SK-N-SH (cell line): Measurements from ENCODE around the gene PDE4D.

Experiments used
- EP300 ChIP-seq, 2 experiments: IDR thresholded peaks; 2 replicates each; pipeline versions ENCODE4 v1.4.0 to v1.6.1; 2012; ENCODE audit warnings: borderline replicate concordance in 1 of 2, low read depth in 1 of 2, low read length in 1 of 2
- SIN3A ChIP-seq: IDR thresholded peaks from 2 replicates; pipeline ENCODE4 v1.6.1; 2012; ENCODE audit warnings: low read depth, mild to moderate bottlenecking, low read length, moderate library complexity, borderline replicate concordance
- TF ChIP-seq, protein P1 (sequence below): fragments of 150-350 bp; IDR thresholded peaks from 2 replicates; pipeline ENCODE4 v1.6.1; 2017; ENCODE audit warnings: antibody characterized with exemption, low read length, low read depth, borderline replicate concordance
- TF ChIP-seq, protein P2 (sequence below): fragments of 200-600 bp; sonication (generic); IDR thresholded peaks from 2 replicates; pipeline ENCODE4 v1.6.1; 2017; ENCODE audit warnings: antibody characterized with exemption, mild to moderate bottlenecking, moderate library complexity
- TF ChIP-seq, protein P3 (sequence below): IDR thresholded peaks from 2 replicates; pipeline ENCODE4 v1.6.1; 2012; ENCODE audit warnings: mild to moderate bottlenecking, low read depth, low read length, moderate library complexity

DNA sequence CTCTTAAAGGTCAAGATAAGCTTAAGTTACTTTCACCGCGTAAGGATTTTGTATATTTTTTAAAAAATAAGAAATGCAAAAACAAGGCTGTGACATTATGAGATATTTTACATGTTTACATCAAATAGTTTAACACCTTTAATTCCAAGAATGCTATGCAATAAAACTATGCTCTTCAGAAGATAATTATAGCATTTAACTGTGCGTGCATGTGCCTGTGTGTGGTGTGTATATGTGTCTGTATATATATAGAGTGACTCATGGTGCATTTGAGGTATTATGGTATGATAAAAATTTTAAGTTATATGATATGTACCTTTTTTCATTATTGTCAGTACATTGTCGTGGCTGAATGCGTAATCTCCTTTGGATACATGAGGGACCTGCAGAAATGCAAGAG, 539.3 kb downstream of the PDE4D start:
- TF ChIP-seq, protein P1, sequence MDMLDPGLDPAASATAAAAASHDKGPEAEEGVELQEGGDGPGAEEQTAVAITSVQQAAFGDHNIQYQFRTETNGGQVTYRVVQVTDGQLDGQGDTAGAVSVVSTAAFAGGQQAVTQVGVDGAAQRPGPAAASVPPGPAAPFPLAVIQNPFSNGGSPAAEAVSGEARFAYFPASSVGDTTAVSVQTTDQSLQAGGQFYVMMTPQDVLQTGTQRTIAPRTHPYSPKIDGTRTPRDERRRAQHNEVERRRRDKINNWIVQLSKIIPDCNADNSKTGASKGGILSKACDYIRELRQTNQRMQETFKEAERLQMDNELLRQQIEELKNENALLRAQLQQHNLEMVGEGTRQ: no peak
- TF ChIP-seq SIN3A: no peak
- TF ChIP-seq, protein P2, sequence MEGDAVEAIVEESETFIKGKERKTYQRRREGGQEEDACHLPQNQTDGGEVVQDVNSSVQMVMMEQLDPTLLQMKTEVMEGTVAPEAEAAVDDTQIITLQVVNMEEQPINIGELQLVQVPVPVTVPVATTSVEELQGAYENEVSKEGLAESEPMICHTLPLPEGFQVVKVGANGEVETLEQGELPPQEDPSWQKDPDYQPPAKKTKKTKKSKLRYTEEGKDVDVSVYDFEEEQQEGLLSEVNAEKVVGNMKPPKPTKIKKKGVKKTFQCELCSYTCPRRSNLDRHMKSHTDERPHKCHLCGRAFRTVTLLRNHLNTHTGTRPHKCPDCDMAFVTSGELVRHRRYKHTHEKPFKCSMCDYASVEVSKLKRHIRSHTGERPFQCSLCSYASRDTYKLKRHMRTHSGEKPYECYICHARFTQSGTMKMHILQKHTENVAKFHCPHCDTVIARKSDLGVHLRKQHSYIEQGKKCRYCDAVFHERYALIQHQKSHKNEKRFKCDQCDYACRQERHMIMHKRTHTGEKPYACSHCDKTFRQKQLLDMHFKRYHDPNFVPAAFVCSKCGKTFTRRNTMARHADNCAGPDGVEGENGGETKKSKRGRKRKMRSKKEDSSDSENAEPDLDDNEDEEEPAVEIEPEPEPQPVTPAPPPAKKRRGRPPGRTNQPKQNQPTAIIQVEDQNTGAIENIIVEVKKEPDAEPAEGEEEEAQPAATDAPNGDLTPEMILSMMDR: no peak
- no peak for TF ChIP-seq EP300 (IDR thresholded peaks at IDR 0.05; ENCODE audit: borderline replicate concordance in 1 of 2, low read depth in 1 of 2, low read length in 1 of 2)
- TF ChIP-seq, protein P3, sequence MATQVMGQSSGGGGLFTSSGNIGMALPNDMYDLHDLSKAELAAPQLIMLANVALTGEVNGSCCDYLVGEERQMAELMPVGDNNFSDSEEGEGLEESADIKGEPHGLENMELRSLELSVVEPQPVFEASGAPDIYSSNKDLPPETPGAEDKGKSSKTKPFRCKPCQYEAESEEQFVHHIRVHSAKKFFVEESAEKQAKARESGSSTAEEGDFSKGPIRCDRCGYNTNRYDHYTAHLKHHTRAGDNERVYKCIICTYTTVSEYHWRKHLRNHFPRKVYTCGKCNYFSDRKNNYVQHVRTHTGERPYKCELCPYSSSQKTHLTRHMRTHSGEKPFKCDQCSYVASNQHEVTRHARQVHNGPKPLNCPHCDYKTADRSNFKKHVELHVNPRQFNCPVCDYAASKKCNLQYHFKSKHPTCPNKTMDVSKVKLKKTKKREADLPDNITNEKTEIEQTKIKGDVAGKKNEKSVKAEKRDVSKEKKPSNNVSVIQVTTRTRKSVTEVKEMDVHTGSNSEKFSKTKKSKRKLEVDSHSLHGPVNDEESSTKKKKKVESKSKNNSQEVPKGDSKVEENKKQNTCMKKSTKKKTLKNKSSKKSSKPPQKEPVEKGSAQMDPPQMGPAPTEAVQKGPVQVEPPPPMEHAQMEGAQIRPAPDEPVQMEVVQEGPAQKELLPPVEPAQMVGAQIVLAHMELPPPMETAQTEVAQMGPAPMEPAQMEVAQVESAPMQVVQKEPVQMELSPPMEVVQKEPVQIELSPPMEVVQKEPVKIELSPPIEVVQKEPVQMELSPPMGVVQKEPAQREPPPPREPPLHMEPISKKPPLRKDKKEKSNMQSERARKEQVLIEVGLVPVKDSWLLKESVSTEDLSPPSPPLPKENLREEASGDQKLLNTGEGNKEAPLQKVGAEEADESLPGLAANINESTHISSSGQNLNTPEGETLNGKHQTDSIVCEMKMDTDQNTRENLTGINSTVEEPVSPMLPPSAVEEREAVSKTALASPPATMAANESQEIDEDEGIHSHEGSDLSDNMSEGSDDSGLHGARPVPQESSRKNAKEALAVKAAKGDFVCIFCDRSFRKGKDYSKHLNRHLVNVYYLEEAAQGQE: no peak
